Lung microvascular endothelial cell (primary cell): ENCODE data around the gene ADAM21. TPM values are rescaled to one million over a fixed set of nuclear protein-coding genes. Genes with fewer than 3 reads are reported as not detected.
"Not testable (repeated sequence)": the region's sequence is repeated elsewhere in the genome, so short reads cannot be mapped to it uniquely, and the experiment has no call there.

ENCODE experiments used
- DNase-seq, 2 donors: peaks; one replicate each; pipeline versions ENCODE4 v3.0.0 to v3.0.0-alpha.2; 2010; ENCODE audit warnings: low read depth in 2 of 2
- total RNA-seq: library from RNA; depleted of rRNA; stranded (reverse); fragments of >200 nt; gene quantifications from 2 replicates; pipeline ENCODE4 v1.2.1, GENCODE V29; 2014

Gene ADAM21
- total RNA-seq, 1 donor from 2014 or later: under 0.01 TPM

DNA sequence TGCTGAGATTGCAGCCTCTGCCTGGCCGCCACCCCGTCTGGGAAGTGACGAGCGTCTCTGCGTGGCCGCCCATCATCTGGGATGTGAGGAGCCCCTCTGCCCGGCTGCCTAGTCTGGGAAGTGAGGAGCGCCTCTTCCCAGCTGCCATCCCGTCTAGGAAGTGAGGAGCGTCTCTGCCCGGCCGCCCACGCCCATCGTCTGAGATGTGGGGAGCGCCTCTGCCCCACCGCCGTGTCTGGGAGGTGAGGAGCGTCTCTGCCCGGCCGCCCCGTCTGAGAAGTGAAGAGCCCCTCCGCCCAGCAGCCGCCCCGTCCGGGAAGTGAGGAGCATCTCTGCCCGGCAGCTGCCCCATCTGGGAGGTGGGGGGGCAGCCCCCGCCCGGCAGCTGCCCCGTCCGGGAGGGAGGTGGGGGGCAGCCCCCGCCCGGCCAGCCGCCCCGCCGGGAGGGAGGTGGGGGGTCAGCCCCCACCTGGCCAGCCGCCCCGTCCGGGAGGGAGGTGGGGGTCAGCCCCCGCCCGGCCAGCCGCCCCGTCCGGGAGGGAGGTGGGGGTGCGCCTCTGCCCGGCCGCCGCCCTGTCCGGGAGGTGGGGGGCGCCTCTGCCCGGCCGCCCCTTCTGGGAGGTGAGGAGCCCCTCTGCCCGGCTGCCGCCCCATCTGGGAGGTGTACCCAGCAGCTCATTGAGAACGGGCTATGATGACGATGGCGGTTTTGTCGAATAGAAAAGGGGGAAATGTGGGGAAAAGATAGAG is 25.6 kb downstream of the ADAM21 start:
- DNase-seq: not testable (repeated sequence)

DNA sequence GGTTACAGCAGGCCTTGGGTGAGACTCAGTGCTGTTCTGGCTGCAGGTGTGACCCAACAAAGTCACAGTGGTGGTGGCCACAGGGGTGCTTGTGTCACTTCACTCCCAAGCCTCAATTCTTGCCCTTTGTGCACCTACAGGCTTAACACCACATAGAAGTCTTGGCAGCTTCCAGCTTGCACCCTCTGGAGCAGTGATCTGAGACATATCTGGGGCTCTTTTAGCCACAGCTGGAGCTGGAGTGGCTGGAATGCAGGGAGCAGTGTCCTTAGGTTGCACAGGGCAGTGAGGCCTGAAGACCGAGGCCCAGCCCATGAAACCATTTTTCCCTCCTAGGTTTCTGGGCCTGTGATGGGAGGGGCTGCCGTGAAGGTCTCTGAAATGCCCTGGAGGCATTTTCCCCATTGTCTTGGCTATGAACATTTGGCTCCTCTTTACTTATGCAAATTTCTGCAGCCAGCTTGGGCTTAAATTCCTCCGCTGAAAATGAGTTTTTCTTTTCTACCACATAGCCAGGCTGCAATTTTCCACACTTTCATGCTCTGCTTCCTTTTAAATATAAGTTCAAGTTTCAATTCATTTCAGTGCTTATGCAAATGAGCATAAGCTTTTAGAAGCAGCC is 37.7 kb downstream of the ADAM21 start:
- no peak for DNase-seq

DNA sequence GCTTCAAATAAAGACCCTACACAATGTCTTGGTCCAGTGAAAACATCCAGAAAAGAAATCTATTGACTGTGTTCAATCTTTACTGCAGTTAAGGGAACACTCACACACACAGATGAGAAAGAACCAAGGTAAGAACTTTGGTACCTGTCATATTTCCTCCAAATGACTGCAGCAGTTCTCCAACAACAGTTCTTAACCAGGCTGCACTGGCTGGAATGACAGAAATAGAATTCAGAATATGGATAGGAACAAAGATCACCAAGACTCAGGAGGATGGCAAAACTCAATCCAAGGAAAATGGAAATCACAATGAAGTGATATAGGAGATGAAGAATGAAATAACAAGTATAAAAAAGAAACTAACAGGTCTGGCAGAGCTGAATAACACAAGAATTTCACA is 46.2 kb downstream of the ADAM21 start:
- DNase-seq: no peak

Other genes with a start within 250 kb of the ADAM21 start
- 40.3 and 41.1 TPM in 2 replicates for gene COX16, start 92.5 kb upstream of the ADAM21 start, total RNA-seq
- 13.9 and 18.7 TPM in 2 replicates for gene SYNJ2BP, start 35.1 kb upstream of the ADAM21 start, total RNA-seq
- gene ADAM20, start 82.8 kb downstream of the ADAM21 start, total RNA-seq: 0.22 and 0.60 TPM in 2 replicates
- 14.8 and 19.6 TPM in 2 replicates for gene MED6, start 148.5 kb downstream of the ADAM21 start, total RNA-seq
- 0.20 and 0.22 TPM in 2 replicates for gene TTC9, start 189.7 kb downstream of the ADAM21 start, total RNA-seq